Suppressor macrophage treated with lipopolysaccharide for 1 hour (primary cell): Measurements from ENCODE around the gene ELAVL1.

ENCODE experiments used
- DNase-seq, 3 donors: peaks; one replicate each; pipeline ENCODE4 v3.0.0-alpha.2; 2020 to 2022

ELAVL1 gene

DNA sequence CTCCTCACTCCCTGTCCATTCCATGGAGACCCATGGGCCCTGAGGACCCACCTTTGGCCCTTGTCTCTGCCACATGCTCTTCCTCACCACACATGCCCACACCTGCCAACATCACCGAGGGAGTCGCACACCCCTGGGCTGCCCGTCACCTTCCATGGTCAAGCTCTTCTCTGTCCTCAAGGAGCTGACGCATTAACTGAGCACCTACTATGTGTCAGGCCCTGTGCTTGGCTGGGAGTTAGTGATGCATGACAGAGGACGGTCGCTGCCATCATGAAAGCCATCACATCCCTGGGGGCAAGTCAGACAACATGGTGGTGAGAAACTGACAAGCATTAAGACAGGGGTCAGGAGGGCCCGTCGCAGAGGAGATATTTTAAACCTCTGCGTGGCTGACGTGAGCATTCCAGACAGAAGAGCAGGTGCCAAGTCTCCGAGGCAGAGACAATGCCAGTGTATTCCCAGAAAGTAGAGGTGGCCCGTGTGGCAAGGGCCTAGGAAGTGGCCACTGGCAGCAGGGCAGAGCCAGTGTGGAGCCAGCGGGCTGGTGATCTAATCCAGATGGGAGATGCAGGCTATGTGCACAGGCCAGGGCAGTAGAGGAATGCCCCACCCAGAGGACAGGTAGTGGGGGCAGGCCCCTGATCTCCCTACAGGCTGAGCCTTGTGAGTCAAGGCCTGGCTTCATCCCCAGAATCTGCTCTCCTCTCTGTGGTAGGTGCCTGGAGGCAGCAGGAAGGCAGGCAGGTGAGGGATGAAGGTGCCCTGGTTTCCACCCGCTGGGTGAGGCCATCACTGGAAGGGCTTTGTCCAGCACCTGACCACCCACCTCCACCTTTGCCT lies 21.2 kb downstream of the ELAVL1 start:
- DNase-seq: no peak

DNA sequence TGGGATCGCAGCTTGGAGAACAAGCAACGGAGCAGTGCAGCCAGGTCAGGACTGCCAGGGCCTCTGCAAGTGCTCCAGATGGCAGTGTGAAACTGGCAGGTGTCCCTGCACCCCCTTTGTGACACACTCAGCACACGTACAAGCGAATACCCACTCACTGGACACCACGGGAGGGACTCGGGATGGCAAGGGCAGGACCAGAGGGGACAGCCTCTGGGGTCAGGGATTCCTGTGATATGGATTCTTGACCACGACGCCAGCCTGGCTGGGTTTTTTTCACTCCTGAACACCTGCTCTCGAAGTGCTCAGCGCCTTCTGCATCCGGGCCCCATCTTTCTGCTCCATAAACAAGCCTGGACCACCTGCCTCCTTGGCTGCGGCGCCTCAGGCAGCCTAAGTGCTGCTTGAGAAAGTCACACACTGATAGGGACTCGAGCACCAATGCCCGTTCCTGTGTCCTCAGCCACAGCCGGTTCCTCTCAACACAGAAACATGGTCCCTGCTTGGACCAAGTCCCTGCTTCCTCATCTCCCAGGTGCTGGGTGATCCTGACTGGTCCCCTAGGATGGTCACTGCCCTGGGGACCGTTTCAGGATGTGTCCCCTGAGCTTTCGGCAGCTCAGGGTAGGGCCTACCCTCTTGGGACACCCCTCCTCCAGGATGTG lies 22.0 kb downstream of the ELAVL1 start:
- no peak for DNase-seq

DNA sequence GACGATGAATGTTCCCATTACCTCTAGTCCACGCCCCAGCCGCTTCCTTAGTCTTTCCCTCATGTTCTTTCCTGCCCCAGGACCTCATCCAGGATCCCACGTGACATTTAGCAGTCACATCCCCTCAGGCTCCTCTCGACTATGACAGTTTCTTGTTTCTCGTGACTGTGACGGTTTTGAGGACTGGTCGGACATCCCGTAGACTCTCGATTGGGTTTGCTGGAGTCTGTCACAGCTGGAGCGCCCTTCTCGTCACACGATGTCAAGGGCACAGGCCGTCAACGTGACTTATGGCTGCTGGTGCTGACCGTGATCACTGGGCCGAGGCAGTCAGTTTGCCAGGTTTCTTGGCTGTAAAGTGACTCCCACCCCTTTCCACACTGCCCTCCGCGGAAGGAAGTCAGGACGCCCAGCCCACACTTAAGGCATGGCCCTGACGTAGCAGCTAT lies 22.8 kb downstream of the ELAVL1 start:
- DNase-seq: no peak

DNA sequence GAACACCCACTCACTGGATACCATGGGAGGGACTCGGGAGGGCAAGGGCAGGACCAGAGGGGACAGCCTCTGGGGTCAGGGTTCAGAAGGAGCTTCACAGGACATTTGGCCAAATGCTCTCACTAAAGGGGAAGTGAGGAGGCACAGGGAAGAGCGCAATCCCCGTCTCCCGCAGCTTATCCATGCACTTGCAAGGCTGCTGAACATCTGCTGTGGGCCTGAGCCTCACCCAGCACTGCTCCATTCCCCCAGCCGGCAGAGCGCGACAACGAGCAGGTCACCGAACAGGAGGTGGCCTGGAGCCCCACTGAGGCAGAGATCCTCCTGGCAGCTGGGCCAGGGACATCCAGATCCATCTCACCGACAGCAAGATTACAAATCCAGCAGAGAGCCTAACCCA lies 23.3 kb downstream of the ELAVL1 start:
- no peak for DNase-seq

- DNase-seq: no peak
These were observed 23.8 kb downstream of the ELAVL1 start for GRCh38 chr19:7981661-7982060.

DNA sequence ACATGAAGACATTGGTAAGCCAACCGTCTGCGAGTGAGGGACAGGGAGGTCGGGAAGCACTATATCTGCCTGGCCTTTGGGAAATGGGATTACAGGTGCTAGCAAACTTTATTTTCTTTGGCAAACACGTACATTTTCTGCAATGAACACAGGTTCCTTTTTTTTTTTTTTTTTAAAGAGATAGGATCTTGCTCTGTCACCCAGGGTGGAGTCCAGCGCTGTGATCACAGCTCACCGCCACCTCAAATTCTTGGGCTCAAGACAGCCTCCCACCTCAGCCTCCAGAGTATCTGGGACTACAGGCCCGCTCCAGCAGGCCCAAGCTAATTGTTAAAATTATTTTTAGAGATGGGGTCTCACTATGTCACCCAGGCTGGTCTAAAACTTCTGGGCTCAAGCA lies 24.2 kb downstream of the ELAVL1 start:
- no peak for DNase-seq

DNA sequence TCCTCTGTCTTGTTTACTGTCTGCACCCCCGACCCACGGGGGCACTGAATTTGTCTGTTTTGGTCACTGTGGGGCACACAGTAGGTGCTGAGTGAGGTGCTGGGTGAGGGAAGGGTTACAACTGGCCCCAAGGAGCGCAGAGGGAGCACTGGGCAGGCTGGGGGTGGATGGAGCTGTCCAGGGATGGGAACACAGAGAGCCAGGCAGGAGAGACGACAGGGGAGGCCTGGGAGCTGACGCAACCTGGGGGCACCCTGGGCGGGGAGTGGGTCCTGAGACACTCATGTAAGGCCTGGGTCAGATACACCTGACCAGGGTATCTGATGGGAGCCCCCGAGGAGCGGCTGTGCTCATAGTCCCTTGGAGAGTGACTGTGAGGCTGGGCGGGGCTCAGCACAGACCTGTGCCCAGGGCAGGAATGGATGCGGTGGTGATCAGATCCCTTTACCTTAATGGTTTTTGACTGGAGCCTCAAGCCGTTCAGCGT lies 24.8 kb downstream of the ELAVL1 start:
- no peak for DNase-seq

DNA sequence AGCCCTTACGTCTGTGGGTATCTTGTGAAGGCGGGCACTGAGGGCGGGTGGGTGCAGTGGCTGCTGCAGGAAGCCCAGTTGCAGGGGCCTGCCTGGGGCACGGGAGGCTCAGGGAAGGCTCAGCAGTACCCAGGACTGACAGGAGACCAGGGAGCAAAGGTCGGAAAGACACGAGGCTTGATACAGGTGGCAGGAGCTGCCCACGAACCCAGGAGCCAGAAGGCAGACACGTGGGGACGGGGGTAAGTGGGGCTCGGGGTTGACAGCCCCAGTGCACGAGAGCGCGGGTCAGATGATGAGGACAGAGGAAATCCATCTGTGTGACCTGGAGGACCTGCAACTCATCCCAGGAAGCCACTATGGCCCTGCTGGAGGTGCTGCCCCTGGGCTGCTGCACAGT lies 25.3 kb downstream of the ELAVL1 start:
- no peak for DNase-seq

DNA sequence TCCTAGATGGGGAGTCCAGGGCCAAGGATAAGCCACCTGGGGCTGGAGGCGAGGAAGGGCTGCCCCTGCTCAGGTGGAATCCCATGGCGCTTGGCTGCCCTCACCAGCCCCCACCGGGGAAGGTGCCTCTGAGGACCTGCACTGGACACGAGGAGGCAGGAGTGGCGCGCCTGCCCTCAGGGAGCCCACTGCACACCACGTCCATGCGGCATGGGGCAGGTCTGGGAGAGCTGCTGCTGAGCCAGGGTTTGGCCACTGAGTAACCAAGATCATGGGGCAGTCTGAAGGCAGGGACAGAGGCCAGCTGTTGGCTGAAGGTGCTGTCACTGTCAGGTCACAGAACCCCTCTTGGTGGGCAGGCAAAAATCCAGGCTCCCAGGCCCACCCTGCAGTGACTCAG lies 25.9 kb downstream of the ELAVL1 start:
- DNase-seq: no peak

DNA sequence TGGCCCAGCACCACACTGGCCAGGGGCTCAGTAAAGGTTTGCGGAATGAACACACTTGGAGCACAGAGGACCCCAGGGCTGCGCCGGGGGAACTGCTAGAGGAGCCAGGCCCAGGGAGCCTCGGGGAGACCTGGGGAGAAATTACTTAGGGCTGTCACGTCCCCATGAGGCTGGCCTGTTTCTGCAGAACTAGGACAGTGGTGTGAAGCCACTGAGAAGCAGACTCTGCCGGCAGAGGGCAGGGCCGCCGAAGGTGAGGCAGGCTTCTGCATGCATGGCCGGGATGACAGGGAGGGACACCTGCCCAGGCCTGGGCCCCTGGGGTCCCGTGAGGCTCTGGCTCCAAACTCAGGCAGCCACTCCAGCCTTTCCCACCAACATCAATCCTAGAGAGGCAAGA lies 26.4 kb downstream of the ELAVL1 start:
- DNase-seq: no peak

DNA sequence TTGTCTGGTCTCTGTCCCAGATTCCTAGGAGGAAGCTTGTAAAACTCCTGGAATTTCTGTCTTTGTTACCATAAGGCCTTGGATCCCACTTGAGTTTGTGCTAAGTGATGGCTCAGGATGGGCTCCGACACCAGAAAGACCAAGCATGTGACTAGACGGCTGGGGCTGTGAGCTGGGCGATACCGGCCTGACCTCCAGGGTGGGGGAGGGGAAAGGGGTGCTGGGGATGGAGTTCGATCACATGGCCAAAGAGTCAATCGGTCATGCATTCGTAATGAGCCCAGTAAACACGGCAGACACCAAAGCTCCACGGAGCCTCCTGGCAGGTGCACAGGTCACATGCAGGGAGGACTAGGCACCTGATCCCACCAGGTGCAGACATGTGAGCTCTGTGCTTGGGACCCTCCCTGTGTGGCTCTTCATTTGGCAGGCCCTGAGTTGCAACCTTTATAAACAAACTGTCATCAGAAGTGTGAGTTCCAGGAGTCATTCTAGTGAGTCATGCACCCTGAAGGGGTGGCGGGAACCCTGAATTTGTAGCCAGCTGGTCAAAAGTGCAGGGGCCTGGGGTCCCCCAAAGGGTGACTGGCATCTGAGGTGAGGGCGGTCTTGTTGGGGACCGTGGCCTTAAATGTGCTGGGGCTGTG lies 27.1 kb downstream of the ELAVL1 start:
- DNase-seq: no peak

GRCh38 chr19:7977723-7978040 lies 27.8 kb downstream of the ELAVL1 start:
- DNase-seq: no peak

- DNase-seq: no peak
These were observed 28.3 kb downstream of the ELAVL1 start for GRCh38 chr19:7977021-7977722.

GRCh38 chr19:7976461-7976860 lies 29.0 kb downstream of the ELAVL1 start:
- DNase-seq: no peak

- DNase-seq: no peak
These were observed 30.4 kb downstream of the ELAVL1 start for GRCh38 chr19:7975037-7975436.

GRCh38 chr19:7973883-7974282 lies 31.6 kb downstream of the ELAVL1 start:
- no peak for DNase-seq

DNA sequence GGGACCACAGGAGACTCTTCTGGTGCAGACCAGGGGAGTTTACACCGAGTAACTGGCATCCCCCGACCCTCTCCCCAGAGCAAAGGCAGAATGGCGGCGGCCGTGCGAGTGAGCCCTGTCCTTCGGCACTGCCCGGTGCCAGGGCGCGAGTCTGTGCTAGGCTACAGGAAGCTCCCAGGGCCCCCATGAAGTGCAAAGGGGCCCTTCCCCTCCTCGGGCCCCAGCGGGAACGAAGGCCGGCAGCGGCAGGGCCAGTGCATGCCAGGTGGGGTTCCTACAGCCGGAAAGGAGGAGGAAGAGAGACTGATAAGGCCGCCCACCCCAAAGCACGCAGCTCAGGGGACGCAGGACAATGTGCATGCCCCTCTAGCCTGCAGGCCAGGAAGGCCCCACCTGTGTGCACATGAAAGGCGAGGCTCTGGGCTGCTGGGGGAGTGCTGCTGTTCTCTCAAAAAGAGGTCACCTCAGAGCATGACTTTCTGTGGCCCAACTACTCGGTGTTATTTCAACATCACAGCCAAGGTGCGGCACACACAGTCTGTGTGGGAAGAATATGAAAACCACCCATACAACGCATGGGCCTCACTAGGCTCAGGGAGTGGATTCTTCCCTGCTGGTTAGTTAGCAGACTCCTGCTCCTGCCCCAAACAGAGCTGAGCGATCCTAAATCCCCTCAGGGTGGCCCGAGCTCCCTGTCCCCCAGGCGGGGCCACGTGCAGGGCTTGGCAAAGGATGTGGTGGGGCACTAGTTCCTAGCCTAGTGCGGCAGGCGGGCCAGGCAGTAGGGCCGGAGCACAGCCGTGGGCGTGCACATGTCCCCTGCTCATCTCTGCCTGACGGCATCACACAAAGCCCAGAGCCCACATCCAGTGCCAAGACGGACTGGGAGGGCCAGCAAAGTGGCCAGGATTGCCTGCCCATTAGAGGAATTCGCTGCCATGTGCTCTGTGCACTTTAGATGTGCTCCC lies 33.6 kb downstream of the ELAVL1 start:
- no peak for DNase-seq

GRCh38 chr19:7970716-7971448 lies 34.6 kb downstream of the ELAVL1 start:
- DNase-seq: peak; percentile 57 to 75 (median 62)

- DNase-seq: no peak
These were observed 35.9 kb downstream of the ELAVL1 start for GRCh38 chr19:7969555-7969939.

GRCh38 chr19:7968796-7969554 lies 36.5 kb downstream of the ELAVL1 start:
- no peak for DNase-seq
